ENCODE results near the gene RGS14. TPM values are rescaled to one million over a fixed set of nuclear protein-coding genes. Genes with fewer than 3 reads are reported as not detected.

Gene RGS14
- total RNA-seq, 3 donors from 2014 or later, result 11.1 to 15.2 (median 11.7) TPM

DNA sequence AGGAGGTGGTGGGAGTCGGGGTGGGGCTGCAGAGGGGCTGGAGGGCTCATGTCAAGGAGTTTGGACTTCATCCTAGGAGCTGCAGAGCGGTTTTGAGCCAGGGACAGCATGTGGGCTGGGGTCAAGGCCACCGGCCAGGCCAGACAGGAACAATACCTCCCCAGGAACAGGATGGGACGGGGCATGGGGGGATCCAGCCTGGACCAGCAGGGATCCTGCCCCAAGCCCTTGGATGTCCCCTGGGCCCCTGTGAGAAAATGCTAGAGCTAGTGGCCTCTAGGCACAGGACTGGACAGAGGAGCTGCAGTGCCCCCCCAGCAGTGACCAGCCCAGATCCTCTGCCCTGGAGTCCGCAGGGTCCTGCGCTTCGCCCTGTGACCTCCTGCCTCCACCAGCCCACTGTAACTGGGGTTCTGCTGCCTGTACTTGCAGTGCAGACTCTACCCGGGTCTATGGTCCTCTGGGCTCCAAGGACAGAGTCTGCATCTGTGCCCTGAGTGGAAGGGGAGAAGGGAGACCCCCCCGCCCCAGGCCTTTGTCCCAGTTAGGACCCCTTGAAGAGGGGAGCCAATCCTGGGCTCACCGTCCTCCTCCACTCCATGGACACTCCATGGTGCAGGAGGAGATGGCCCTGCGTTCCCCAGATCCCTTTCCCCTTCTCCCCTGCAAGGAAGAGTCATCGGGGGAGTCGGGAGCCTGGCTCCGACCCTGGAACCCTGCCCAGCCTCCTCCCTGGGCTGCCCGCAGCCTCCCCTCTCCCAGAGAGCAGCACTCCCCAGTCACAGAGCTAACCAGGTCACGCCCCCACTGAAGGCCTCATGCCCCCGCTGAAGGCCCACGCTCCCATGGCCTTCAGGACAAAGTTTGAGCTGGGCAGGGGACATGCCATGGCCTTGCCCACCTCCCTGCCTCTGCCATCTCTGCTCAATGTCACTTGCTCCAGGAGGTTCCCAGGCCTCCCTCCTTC is 43.1 kb upstream of the RGS14 start:
- intact Hi-C loops (cut with DNase I, micrococcal nuclease), result loop anchor here in 1 of 2 donors (10.0 kb wide), 1 partner anchor 50 kb away; no protein-coding TSS in a partner anchor
- no peaks in the 10 kb centered on the region for H3K9me3 ChIP-seq
- DNase-seq (peak in 1 of 3 donors; percentile 27), ATAC-seq (no peak)
- H3K4me3 ChIP-seq, result no peak overlapping the region
- H3K4me1 ChIP-seq (ENCODE audit: low read depth), result peaks cover 28% of the 10 kb centered on the region
- TF ChIP-seq, protein P1, sequence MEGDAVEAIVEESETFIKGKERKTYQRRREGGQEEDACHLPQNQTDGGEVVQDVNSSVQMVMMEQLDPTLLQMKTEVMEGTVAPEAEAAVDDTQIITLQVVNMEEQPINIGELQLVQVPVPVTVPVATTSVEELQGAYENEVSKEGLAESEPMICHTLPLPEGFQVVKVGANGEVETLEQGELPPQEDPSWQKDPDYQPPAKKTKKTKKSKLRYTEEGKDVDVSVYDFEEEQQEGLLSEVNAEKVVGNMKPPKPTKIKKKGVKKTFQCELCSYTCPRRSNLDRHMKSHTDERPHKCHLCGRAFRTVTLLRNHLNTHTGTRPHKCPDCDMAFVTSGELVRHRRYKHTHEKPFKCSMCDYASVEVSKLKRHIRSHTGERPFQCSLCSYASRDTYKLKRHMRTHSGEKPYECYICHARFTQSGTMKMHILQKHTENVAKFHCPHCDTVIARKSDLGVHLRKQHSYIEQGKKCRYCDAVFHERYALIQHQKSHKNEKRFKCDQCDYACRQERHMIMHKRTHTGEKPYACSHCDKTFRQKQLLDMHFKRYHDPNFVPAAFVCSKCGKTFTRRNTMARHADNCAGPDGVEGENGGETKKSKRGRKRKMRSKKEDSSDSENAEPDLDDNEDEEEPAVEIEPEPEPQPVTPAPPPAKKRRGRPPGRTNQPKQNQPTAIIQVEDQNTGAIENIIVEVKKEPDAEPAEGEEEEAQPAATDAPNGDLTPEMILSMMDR (IDR thresholded peaks at IDR 0.05), result no peak
- peaks cover 3% of the 10 kb centered on the region for H3K36me3 ChIP-seq (ENCODE audit: low read depth)

DNA sequence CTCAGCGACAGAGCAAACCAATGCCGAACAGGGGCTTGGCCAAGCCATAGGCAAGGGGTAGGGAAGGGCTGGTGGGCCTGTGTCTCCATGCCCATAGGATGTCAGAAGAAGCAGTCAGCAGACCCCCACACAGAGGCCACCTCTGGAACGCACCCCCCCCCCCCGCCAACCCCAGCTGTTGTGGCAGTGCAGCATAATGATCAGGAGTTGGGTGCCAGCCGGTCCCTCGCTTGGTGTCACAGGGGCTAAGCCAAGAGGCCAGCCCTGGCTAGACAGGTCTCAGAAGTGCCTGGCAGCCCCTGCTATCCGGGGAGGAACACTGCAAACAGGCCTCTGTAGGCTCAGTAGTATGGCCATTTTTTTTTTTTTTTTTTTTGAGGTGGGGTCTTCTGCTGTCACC is 42.3 kb upstream of the RGS14 start:
- TF ChIP-seq, protein P1 (IDR thresholded peaks at IDR 0.05), result no peak

DNA sequence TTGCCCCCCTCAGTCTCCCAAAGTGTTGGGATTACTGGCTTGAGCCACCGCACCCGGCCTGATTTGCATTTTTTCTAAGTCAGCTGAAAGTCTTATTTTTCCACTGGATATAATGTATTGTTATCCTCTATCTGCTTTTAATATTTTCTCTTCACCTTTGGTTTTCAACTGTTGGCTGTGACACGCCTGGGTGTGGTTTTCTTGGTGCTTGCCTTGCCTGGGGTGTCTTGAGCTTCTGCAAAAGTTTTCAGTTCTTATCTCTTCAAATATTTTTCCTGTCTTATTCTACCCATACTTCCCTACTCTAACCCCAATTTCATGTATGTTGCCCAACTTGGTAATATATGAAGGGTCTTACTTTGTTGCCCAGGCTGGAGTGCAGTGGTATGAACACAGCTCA is 41.7 kb upstream of the RGS14 start:
- DNase-seq (no peak), ATAC-seq (no peak)
- Histone ChIP-seq H3K4me1 (ENCODE audit: low read depth) (peaks cover 16% of the 10 kb centered on the region), H3K4me3 (no peak overlapping the region), H3K9me3 (no peaks in the 10 kb centered on the region), H3K36me3 (ENCODE audit: low read depth) (peaks cover 3% of the 10 kb centered on the region)
- TF ChIP-seq, protein P1 (IDR thresholded peaks at IDR 0.05), result no peak
- intact Hi-C loops (cut with DNase I, micrococcal nuclease), result loop anchor here in 1 of 2 donors (10.0 kb wide), 1 partner anchor 49 kb away; no protein-coding TSS in a partner anchor

More for the DNA sequence above, 42.3 kb upstream of the RGS14 start:
- intact Hi-C loops (cut with DNase I, micrococcal nuclease), result loop anchor here in 1 of 2 donors (10.0 kb wide), 1 partner anchor 49 kb away; no protein-coding TSS in a partner anchor
- ATAC-seq (no peak), DNase-seq (peak in 1 of 3 donors; percentile 23)
- Histone ChIP-seq H3K4me3 (no peak overlapping the region), H3K4me1 (ENCODE audit: low read depth) (peaks cover 21% of the 10 kb centered on the region), H3K9me3 (no peaks in the 10 kb centered on the region), H3K36me3 (ENCODE audit: low read depth) (peaks cover 3% of the 10 kb centered on the region)

DNA sequence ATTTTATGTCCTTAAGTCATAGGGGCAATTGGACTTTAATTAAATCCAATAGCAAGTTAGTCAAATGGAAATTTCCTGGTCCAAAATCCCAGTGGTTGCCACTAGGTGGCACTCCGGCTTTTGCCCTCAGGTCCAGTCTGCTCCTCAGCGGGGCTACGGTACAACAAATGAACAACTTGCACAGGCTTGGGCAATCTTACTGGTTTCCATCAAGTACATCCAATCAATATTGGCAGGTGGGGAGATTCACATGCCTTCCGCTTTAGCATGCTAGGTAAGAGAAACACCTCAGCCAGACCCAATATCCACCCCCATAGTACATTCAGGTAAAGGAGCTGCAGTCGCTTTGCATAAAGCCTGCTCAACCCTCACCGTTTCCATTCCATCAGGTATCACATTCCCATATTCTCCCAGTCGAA is 39.8 kb upstream of the RGS14 start:
- Histone ChIP-seq H3K36me3 (ENCODE audit: low read depth) (no peaks in the 10 kb centered on the region), H3K9me3 (no peaks in the 10 kb centered on the region), H3K4me3 (no peak overlapping the region), H3K4me1 (ENCODE audit: low read depth) (peaks cover 2% of the 10 kb centered on the region)
- peak; percentile 60 to 91 (median 75) for DNase-seq
- TF ChIP-seq, protein P1 (IDR thresholded peaks at IDR 0.05), result peak; percentile 79
- peak; percentile 82 for ATAC-seq
- intact Hi-C loops (cut with DNase I, micrococcal nuclease), result loop anchor here in 1 of 2 donors (10.0 kb wide), 1 partner anchor 47 kb away; no protein-coding TSS in a partner anchor

DNA sequence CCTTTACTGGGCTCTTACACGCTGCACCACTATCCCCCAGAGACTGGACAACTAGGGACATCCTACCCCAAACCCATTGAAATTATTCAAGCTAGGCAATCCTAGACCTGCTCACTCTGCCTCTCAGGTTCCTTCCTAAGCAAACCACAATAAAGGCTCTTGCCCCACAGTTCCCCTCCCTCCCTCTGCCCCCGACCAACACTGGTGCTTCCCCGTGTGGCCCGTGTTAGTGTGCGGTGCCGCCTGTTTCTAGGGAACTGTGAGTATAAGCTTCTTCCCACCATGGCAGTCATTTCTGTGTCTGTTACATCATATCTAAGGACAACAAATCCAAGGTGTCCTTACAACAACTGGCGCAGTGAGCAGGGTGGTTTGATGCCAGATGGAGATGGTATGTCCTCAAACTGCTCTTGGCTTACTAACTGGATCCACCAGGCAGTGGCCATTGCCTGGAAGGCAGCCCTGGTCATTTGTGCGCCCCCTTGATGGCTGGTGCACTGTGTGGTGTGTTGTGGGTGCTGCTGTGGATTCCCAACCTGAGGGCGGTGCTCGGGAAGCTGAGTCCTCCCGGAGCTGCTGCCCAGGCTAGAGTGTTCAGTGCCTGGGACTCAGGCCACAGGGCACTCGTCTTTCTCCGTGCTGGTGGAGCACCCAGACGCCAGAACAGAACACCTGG is 37.7 kb upstream of the RGS14 start:
- Histone ChIP-seq H3K4me3 (no peak overlapping the region), H3K9me3 (no peaks in the 10 kb centered on the region), H3K36me3 (ENCODE audit: low read depth) (no peaks in the 10 kb centered on the region), H3K4me1 (ENCODE audit: low read depth) (no peaks in the 10 kb centered on the region)
- intact Hi-C loops (cut with DNase I, micrococcal nuclease), result loop anchor here in 1 of 2 donors (10.0 kb wide), 1 partner anchor 45 kb away; no protein-coding TSS in a partner anchor
- peak in 1 of 3 donors; percentile 23 for DNase-seq
- TF ChIP-seq, protein P1 (IDR thresholded peaks at IDR 0.05), result no peak
- ATAC-seq, result peak; percentile 11
